ENCODE results near the gene PRSS27. TPM values are rescaled to one million over a fixed set of nuclear protein-coding genes. Genes with fewer than 3 reads are reported as not detected.

PRSS27 gene
- total and polyA plus RNA-seq, 2 donors (not counting 1 experiment from before 2014, with no cell fraction given) = 2.1 to 2.4 TPM

DNA sequence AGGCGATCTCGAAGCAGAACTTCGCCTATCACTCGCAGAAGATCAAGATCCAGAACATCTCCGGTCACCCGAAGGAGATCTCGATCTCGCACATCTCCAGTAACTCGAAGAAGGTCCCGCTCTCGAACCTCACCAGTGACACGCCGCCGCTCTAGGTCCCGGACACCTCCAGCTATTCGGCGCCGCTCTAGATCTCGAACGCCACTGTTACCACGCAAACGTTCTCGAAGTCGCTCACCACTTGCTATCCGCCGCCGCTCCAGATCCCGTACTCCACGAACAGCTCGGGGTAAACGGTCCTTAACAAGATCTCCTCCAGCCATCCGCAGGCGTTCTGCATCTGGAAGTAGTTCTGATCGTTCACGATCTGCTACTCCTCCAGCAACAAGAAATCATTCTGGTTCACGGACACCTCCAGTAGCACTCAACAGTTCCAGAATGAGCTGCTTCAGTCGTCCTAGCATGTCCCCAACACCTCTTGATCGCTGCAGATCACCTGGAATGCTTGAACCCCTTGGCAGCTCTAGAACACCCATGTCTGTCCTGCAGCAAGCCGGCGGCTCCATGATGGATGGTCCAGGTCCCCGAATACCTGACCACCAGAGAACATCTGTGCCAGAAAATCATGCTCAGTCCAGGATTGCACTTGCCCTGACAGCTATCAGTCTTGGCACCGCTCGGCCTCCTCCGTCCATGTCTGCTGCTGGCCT lies 46.6 kb upstream of the PRSS27 start:
- ChIA-PET CTCF (no interaction called here), POLR2A (interaction anchor here (0.5 to 1.2 kb wide), 2 partner anchors 14 to 1506 kb away, joined by 3 to 4 read pairs; partner anchors contain the start of gene SRRM2)
- H3K4me2 ChIP-seq (replicated peaks; ENCODE audit: low read depth, low read length, poor library complexity, severe bottlenecking) = no peak overlapping the region
- Mint-ChIP-seq H3K4me3 (no peak overlapping the region), H3K4me1 (no peaks in the 10 kb centered on the region), H3K9me3 (ENCODE audit: insufficient read depth) (no peaks in the 10 kb centered on the region), H3K27ac (no peak overlapping the region), H3K27me3 (no peaks in the 10 kb centered on the region)
- H3K9me3 ChIP-seq (ENCODE audit: control extremely low read depth in 1 of 3, control insufficient read depth in 2 of 3, insufficient read depth in 1 of 3, low read length in 2 of 3) = peaks cover 0 to 9% (median 0%) of the 10 kb centered on the region in 3 donors
- H3K4me3 ChIP-seq (ENCODE audit: control extremely low read depth in 1 of 5, extremely low read depth in 1 of 5, insufficient read depth in 1 of 5, low read depth in 2 of 5, low read length in 4 of 5) = no peak overlapping the region
- H2AFZ ChIP-seq (ENCODE audit: insufficient read depth, low read depth, low read length, poor library complexity, severe bottlenecking) = no peak overlapping the region
- H3K27ac ChIP-seq (ENCODE audit: low read length in 2 of 2) = no peak overlapping the region
- peaks cover 58% of the 10 kb centered on the region for H3K79me2 ChIP-seq (ENCODE audit: control insufficient read depth, insufficient read depth, low read length)
- H3K4me1 ChIP-seq (ENCODE audit: control insufficient read depth in 2 of 2, insufficient read depth in 2 of 2, low read length in 2 of 2) = no peaks in the 10 kb centered on the region
- intact Hi-C loops (cut with micrococcal nuclease) = no loop called here
- TF ChIP-seq, protein P1, sequence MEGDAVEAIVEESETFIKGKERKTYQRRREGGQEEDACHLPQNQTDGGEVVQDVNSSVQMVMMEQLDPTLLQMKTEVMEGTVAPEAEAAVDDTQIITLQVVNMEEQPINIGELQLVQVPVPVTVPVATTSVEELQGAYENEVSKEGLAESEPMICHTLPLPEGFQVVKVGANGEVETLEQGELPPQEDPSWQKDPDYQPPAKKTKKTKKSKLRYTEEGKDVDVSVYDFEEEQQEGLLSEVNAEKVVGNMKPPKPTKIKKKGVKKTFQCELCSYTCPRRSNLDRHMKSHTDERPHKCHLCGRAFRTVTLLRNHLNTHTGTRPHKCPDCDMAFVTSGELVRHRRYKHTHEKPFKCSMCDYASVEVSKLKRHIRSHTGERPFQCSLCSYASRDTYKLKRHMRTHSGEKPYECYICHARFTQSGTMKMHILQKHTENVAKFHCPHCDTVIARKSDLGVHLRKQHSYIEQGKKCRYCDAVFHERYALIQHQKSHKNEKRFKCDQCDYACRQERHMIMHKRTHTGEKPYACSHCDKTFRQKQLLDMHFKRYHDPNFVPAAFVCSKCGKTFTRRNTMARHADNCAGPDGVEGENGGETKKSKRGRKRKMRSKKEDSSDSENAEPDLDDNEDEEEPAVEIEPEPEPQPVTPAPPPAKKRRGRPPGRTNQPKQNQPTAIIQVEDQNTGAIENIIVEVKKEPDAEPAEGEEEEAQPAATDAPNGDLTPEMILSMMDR (IDR thresholded peaks at IDR 0.05) = no peak
- TF ChIP-seq EZH2 (IDR thresholded peaks at IDR 0.05; ENCODE audit: borderline replicate concordance, insufficient read depth, low read depth, low read length, poor library complexity, severe bottlenecking) = no peak
- 97% methylated on average over 44 of the region's 44 CpGs for WGBS (ENCODE audit: insufficient coverage)
- H4K20me1 ChIP-seq (ENCODE audit: control insufficient read depth, insufficient read depth, low read length, poor library complexity, severe bottlenecking) = peaks cover 88% of the 10 kb centered on the region
- no peak overlapping the region for H3K9ac ChIP-seq (ENCODE audit: low read length)
- H3K36me3 ChIP-seq (replicated peaks in 1 of 2; ENCODE audit: control extremely low read depth in 1 of 2, control insufficient read depth in 1 of 2, extremely low read depth in 1 of 2, insufficient read depth in 2 of 2, low read length in 1 of 2) = peaks cover 1 to 100% of the 10 kb centered on the region in 2 experiments
- H3K27me3 ChIP-seq (replicated peaks in 1 of 4; ENCODE audit: control extremely low read depth in 1 of 4, control insufficient read depth in 3 of 4, insufficient read depth in 4 of 4, low read length in 3 of 4) = no peaks in the 10 kb centered on the region
- no peak for ATAC-seq (ENCODE audit: low read depth)
- no peak for DNase-seq

All from B cell (primary cell).